Measurements from ENCODE around the gene SLC28A2. TPM values are rescaled to one million over a fixed set of nuclear protein-coding genes. Genes with fewer than 3 reads are reported as not detected.
A peak's percentile ranks its signal among the peaks of the same experiment; 100 is the strongest.

SLC28A2 gene
- total RNA-seq (2016; rRNA removed; fragmentation: Illumina TruSeq; extraction: Trizol) (0.08 and 0.11 TPM in 2 replicates), polyA plus RNA-seq (2011; rRNA removed) (0.01 TPM in 1 of 2 replicates, not detected in the other), polyA minus RNA-seq (2011; rRNA and poly(A)+ RNA removed; ENCODE audit: low replicate concordance) (0.06 TPM in 1 of 2 replicates, not detected in the other), Bru-seq, nascent RNA (percentile 15 among the genes with signal in this experiment), BruChase-seq, experiment 1, labeled RNA remaining after a 6-hour chase (percentile 10 among the genes with signal in this experiment), BruChase-seq, experiment 2, labeled RNA remaining after a 2-hour chase (percentile 16 among the genes with signal in this experiment)
- total RNA-seq (2016; cell fraction: cytosol; rRNA removed; fragmentation: Illumina TruSeq; extraction: Trizol; ENCODE audit: low read depth) = not detected in 2 replicates
- total RNA-seq (2016; cell fraction: insoluble cytoplasmic fraction; rRNA removed; fragmentation: Illumina TruSeq; extraction: Trizol) = 0.11 TPM in 1 of 2 replicates, not detected in the other
- total RNA-seq (2016; cell fraction: membrane; rRNA removed; fragmentation: Illumina TruSeq; extraction: Trizol) = 0.07 TPM in 1 of 2 replicates, not detected in the other
- 0.12 TPM in 1 of 2 replicates, not detected in the other for total RNA-seq (2016; cell fraction: nucleus; rRNA removed; fragmentation: Illumina TruSeq; extraction: Trizol)
- polyA plus RNA-seq (2011; cell fraction: cytosol; rRNA removed) = 0.01 TPM in 2 replicates
- polyA plus RNA-seq (2011; cell fraction: nucleus; rRNA removed) = not detected in 2 replicates
- 0.23 and 0.44 TPM in 2 replicates for polyA plus RNA-seq (2012)
- 0.02 TPM in 1 of 2 replicates, not detected in the other for polyA plus RNA-seq (2016; cell fraction: cytosol; fragmentation: Illumina TruSeq; extraction: Trizol; ENCODE audit: low read depth)
- polyA plus RNA-seq (2016; cell fraction: insoluble cytoplasmic fraction; fragmentation: Illumina TruSeq; extraction: Trizol; ENCODE audit: low read depth) = 0.07 TPM in 1 of 2 replicates, not detected in the other
- not detected in 2 replicates for polyA plus RNA-seq (2016; cell fraction: membrane; fragmentation: Illumina TruSeq; extraction: Trizol; ENCODE audit: low read depth)
- polyA plus RNA-seq (2016; cell fraction: nucleus; fragmentation: Illumina TruSeq; extraction: Trizol; ENCODE audit: insufficient read depth, low read depth) = 0.20 TPM in 1 of 2 replicates, not detected in the other
- polyA minus RNA-seq (2011; cell fraction: cytosol; rRNA and poly(A)+ RNA removed) = not detected in 2 replicates
- not detected in 2 replicates for polyA minus RNA-seq (2011; cell fraction: nucleus; rRNA and poly(A)+ RNA removed)
- long read RNA-seq, experiment 1 = 0 reads
- long read RNA-seq, experiment 2 = 0 reads

- no peak within 1 kb of the TSS for H3K4me2 ChIP-seq (ENCODE audit: low read depth, low read length)
- no peaks in the 10 kb centered on the region for H3K79me2 ChIP-seq (ENCODE audit: insufficient read depth, low read length)
- ChIA-PET CTCF (ENCODE audit: low intra/inter-chr PET ratio, low total read pairs) (no interaction called here), POLR2A (interaction anchor here (0.8 kb wide), 1 partner anchor 52 kb away, joined by 3 read pairs; no protein-coding TSS in a partner anchor)
- H3K27me3 ChIP-seq (ENCODE audit: control insufficient read depth in 1 of 2, insufficient read depth in 2 of 2, low read length in 2 of 2) = no peaks in the 10 kb centered on the region
- WGBS (ENCODE audit: low lambda C conversion rate) = 83% methylated on average over 15 of the region's 15 CpGs
- H3K36me3 ChIP-seq (replicated peaks in 1 of 2; ENCODE audit: control insufficient read depth in 1 of 2, insufficient read depth in 2 of 2, low read length in 2 of 2) = no peaks in the 10 kb centered on the region
- TF ChIP-seq CHCHD3 (CRISPR knock-in tag; IDR thresholded peaks at IDR 0.05) = no peak
- TF ChIP-seq PHF21A (CRISPR knock-in tag; IDR thresholded peaks at IDR 0.05) = no peak
- TF ChIP-seq ZNF441 (CRISPR knock-in tag; IDR thresholded peaks at IDR 0.05; ENCODE audit: borderline replicate concordance) = no peak
- no peak for TF ChIP-seq STAG1 (CRISPR knock-in tag; IDR thresholded peaks at IDR 0.05)
- TF ChIP-seq ZNF713 (CRISPR knock-in tag; IDR thresholded peaks at IDR 0.05) = no peak
- no peak within 1 kb of the TSS for H3K9ac ChIP-seq (ENCODE audit: insufficient read depth, low read depth, low read length)
- no peak within 1 kb of the TSS for H2AFZ ChIP-seq (ENCODE audit: low read length)
- no peak within 1 kb of the TSS for H3K27ac ChIP-seq (ENCODE audit: extremely low read length, insufficient read depth, low read length)
- no peak within 1 kb of the TSS for H3K4me3 ChIP-seq (replicated peaks in 1 of 3; ENCODE audit: insufficient read depth in 1 of 3, low read depth in 2 of 3, low read length in 3 of 3)
- H4K20me1 ChIP-seq (ENCODE audit: insufficient read depth, low read length) = no peaks in the 10 kb centered on the region
- no peak for ATAC-seq
- intact Hi-C loops (cut with micrococcal nuclease; ENCODE audit: unreplicated experiment) = no loop called here
- no peaks in the 10 kb centered on the region for H3K9me3 ChIP-seq (ENCODE audit: low read length)
- no peak for DNase-seq (ENCODE audit: low spot score)
- BruUV-seq (replicated peaks) = no TSS peak
- in situ Hi-C loops (cut with HindIII; ENCODE audit: extremely low pct_ligation_motif_present, low pct_unique_long_range_greater_than_20kb) = no loop called here
- peaks cover 20% of the 10 kb centered on the region for H3K4me1 ChIP-seq (ENCODE audit: insufficient read depth, low read length)
- no peak for FAIRE-seq
Measured at GRCh38 chr15:45251888-45252287, at the start of gene SLC28A2. Gene SLC28A2, plus strand, starts transcription at chr15:45252234. Its CDS starts 982 bp downstream, at chr15:45253216.
